Stimulated activated naive CD8-positive, alpha-beta T cell treated with anti-CD3 and anti-CD28 coated beads, Interleukin-15, Interleukin-2, amounts not matched to agents 100 ng/mL and 50 ng/mL, for 24 hours (primary cell): ENCODE data around the gene NEUROG1.
"Not testable (repeated sequence)": the region's sequence is repeated elsewhere in the genome, so short reads cannot be mapped to it uniquely, and the experiment has no call there.

Experiments
- H3K27ac Mint-ChIP-seq: one replicate; pipeline ENCODE4 v1.8.0; 2021; ENCODE audit warnings: mild to moderate bottlenecking, mixed read lengths
- H3K27me3 Mint-ChIP-seq: one replicate; pipeline ENCODE4 v1.8.0; 2021; ENCODE audit warnings: mixed read lengths
- H3K36me3 Mint-ChIP-seq: one replicate; pipeline ENCODE4 v1.8.0; 2021; ENCODE audit warnings: low read depth, mixed read lengths
- H3K4me1 Mint-ChIP-seq: one replicate; pipeline ENCODE4 v1.8.0; 2021; ENCODE audit warnings: low read depth, mixed read lengths
- H3K4me3 Mint-ChIP-seq: one replicate; pipeline ENCODE4 v1.8.0; 2021; ENCODE audit warnings: mild to moderate bottlenecking, mixed read lengths
- H3K9me3 Mint-ChIP-seq: one replicate; pipeline ENCODE4 v1.8.0; 2021; ENCODE audit warnings: mixed read lengths

The NEUROG1 gene

DNA sequence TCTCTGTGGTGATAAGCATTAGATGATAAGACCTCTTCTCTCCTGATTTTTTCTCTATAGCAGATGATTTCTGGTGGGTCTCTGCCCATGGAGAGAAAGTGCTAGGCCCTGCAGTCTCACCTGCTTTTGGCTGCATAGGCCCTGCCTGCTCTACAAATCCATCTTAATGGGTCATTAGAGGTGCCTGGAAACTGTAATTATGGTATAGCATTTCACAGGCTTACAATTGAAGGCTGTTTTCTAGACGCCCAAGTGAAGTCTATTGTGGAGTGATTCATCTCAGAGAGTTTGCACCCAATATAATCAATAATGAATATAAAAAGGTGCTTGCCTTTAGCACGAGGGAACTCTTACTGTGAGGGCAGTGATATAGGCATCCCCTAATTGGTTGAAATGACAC is 33.8 kb downstream of the NEUROG1 start:
- H3K36me3 Mint-ChIP-seq: no peaks in the 10 kb centered on the region
- H3K27me3 Mint-ChIP-seq: peaks cover 39% of the 10 kb centered on the region
- H3K9me3 Mint-ChIP-seq: no peaks in the 10 kb centered on the region
- no peaks in the 10 kb centered on the region for H3K4me1 Mint-ChIP-seq
- no peak overlapping the region for H3K4me3 Mint-ChIP-seq
- H3K27ac Mint-ChIP-seq: no peak overlapping the region

DNA sequence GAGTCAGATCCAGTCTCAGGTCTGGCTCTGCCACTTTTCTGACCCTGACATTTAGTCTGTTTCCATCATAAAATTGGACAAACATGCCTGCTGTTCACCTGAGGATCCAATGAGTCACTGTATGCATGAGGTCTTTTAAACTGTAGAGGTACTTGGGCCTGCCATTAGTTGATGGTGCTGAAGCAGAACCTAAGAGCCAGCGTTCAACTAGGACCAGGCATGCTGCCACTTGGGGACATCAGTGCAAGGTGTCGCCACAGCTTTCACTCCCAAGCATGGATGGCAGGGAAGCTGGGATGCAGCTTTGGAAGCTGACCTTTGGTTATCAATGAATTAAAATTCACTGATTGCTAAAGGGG is 37.1 kb downstream of the NEUROG1 start:
- no peak overlapping the region for H3K4me3 Mint-ChIP-seq
- no peak overlapping the region for H3K27ac Mint-ChIP-seq
- no peaks in the 10 kb centered on the region for H3K4me1 Mint-ChIP-seq
- H3K9me3 Mint-ChIP-seq: no peaks in the 10 kb centered on the region
- no peaks in the 10 kb centered on the region for H3K36me3 Mint-ChIP-seq
- H3K27me3 Mint-ChIP-seq: peaks cover 52% of the 10 kb centered on the region

DNA sequence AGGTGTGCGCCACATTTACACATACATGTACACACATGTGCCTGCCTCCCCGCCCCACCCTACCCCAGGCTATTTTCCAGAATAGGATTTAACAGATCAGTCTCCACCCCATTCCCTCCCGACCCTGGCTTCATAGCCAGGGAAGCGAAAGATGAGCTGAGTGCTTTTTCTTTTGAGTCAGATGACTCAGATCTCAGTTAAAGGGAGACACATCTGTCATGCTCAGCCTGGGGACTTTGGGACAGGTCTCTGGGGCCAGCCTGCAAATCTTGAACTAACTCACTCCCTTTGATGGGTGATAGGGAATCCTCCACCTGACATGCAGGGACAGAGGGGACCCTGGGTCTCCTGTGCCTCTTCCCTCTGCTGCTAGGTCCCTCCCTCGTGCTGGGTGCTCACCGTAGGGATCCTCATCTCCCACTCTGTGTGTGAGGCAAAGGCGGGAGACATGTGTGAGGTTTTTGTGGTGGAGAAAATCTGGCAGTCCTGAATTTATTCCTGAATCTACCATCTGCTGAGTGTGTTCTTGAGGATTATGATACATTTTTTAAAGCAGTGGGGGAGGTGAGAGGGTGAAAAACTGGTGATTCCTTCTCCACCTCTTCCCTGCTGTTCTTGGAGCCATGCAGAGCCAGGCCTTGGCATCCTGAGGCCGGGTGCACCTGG is 37.7 kb downstream of the NEUROG1 start:
- H3K9me3 Mint-ChIP-seq: no peaks in the 10 kb centered on the region
- H3K4me1 Mint-ChIP-seq: no peaks in the 10 kb centered on the region
- no peak overlapping the region for H3K4me3 Mint-ChIP-seq
- no peaks in the 10 kb centered on the region for H3K36me3 Mint-ChIP-seq
- peaks cover 54% of the 10 kb centered on the region for H3K27me3 Mint-ChIP-seq
- no peak overlapping the region for H3K27ac Mint-ChIP-seq

DNA sequence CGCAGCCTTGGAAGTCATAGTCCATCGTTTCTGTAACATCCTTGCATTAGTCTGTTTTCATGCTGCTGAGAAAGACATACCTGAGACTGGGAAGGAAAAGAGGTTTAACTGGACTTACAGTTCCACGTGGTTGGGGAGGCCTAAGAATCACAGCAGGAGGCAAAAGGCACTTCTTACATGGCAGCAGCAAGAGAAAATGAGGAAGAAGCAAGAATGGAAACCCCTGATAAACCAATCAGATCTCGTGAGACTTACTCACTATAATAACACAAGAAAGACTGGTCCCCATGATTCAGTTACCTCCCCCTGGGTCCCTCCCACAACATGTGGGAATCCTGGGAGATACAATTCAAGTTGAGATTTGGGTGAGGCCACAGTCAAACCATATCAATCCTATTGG is 40.2 kb downstream of the NEUROG1 start:
- H3K27me3 Mint-ChIP-seq: peaks cover 64% of the 10 kb centered on the region
- not testable (repeated sequence) for H3K36me3 Mint-ChIP-seq, H3K27ac Mint-ChIP-seq, H3K4me1 Mint-ChIP-seq, H3K9me3 Mint-ChIP-seq, H3K4me3 Mint-ChIP-seq

DNA sequence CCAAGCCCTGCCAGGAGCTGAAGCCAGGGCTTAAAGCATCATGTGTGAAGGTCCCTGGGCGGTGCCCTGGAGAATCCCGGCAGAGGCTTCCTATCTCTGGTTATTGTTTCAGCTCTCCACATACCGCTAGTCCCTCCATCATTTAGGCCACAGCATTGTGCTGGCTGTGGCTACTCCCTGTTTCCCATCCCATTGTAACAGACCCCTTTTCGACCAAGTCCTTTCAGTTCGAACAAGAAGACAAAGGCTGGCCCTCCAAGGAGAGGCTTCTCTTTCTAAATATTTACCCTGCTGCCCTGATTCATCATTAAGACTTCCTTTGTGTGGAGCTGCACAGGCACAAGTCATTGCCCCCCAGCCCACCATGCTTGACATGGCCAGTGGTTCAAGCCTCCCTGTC is 41.6 kb downstream of the NEUROG1 start:
- peaks cover 74% of the 10 kb centered on the region for H3K27me3 Mint-ChIP-seq
- H3K4me1 Mint-ChIP-seq: peaks cover 9% of the 10 kb centered on the region
- no peak overlapping the region for H3K4me3 Mint-ChIP-seq
- H3K9me3 Mint-ChIP-seq: no peaks in the 10 kb centered on the region
- H3K27ac Mint-ChIP-seq: no peak overlapping the region
- no peaks in the 10 kb centered on the region for H3K36me3 Mint-ChIP-seq

DNA sequence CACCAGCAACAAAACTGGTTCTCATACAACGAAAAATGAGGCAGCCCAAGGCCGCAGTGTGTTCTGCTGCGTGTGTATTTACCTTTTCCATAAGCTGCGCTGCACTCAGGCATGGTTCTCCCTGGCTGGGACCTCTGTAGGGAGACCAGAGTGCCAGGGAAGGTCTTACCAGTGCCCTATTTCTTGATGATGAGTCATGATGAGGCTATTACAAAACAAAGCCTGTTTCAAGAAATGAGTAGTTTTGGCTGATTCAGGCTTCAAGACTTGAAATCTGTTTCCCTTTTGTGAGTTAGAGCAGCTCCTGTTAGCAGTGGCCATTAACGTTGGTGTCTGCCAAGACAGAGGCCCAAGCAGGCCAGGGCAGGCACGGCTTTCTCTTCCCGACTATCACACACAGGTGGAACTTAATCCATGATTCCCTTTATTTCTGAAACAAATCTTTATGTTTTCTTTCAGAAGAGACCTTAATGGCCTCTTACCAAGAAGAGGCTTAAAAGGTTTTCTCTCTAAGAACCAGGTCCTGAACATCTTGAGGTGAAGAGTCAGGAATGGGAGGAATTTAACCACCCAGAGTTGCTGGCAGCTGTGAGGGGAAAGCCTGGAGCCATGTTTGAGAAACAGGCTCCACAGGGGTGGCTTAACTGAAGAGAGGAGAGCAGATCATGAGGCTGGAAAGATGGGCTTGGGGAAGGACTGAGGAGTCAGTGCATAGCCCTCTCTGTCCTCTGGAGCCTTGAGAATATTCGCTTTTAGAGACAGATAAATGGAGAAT is 42.2 kb downstream of the NEUROG1 start:
- no peaks in the 10 kb centered on the region for H3K9me3 Mint-ChIP-seq
- H3K27me3 Mint-ChIP-seq: peaks cover 76% of the 10 kb centered on the region
- H3K4me3 Mint-ChIP-seq: no peak overlapping the region
- H3K4me1 Mint-ChIP-seq: peaks cover 9% of the 10 kb centered on the region
- no peaks in the 10 kb centered on the region for H3K36me3 Mint-ChIP-seq
- H3K27ac Mint-ChIP-seq: no peak overlapping the region

DNA sequence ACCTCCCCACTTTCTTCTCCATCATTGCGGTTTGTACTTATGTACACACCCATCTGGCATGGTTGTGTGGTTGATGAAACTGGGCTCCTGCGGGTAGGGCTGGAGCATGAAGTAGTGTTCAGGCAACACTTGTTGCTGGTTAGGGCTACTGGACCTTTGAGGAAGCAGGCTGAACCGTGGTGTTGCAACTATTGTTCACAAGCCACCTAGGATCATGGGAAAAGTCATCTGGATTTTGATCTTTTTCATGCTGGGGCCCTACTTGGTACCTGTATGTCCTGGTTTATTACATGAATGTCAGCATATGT is 43.5 kb downstream of the NEUROG1 start:
- Mint-ChIP-seq H3K36me3 (no peaks in the 10 kb centered on the region), H3K27ac (no peak overlapping the region), H3K4me3 (no peak overlapping the region), H3K4me1 (peaks cover 9% of the 10 kb centered on the region), H3K27me3 (peaks cover 84% of the 10 kb centered on the region), H3K9me3 (no peaks in the 10 kb centered on the region)

- Mint-ChIP-seq H3K27me3 (peaks cover 84% of the 10 kb centered on the region), H3K4me3 (no peak overlapping the region), H3K9me3 (no peaks in the 10 kb centered on the region), H3K36me3 (no peaks in the 10 kb centered on the region), H3K4me1 (peaks cover 9% of the 10 kb centered on the region), H3K27ac (no peak overlapping the region)
Measured at GRCh38 chr5:135491552-135492318, 44.0 kb downstream of the NEUROG1 start.

GRCh38 chr5:135491038-135491551 is 44.7 kb downstream of the NEUROG1 start:
- Mint-ChIP-seq H3K9me3 (no peaks in the 10 kb centered on the region), H3K4me1 (peaks cover 9% of the 10 kb centered on the region), H3K4me3 (no peak overlapping the region), H3K36me3 (no peaks in the 10 kb centered on the region), H3K27ac (no peak overlapping the region), H3K27me3 (peaks cover 88% of the 10 kb centered on the region)

GRCh38 chr5:135490245-135491037 is 45.3 kb downstream of the NEUROG1 start:
- Mint-ChIP-seq H3K36me3 (no peaks in the 10 kb centered on the region), H3K27me3 (peaks cover 90% of the 10 kb centered on the region), H3K27ac (no peak overlapping the region), H3K4me1 (peaks cover 9% of the 10 kb centered on the region), H3K9me3 (no peaks in the 10 kb centered on the region), H3K4me3 (no peak overlapping the region)

GRCh38 chr5:135489466-135490244 is 46.1 kb downstream of the NEUROG1 start:
- Mint-ChIP-seq H3K27me3 (peaks cover 85% of the 10 kb centered on the region), H3K9me3 (no peaks in the 10 kb centered on the region), H3K27ac (no peak overlapping the region), H3K4me1 (peaks cover 9% of the 10 kb centered on the region), H3K4me3 (peak overlapping the region; percentile 23), H3K36me3 (no peaks in the 10 kb centered on the region)

DNA sequence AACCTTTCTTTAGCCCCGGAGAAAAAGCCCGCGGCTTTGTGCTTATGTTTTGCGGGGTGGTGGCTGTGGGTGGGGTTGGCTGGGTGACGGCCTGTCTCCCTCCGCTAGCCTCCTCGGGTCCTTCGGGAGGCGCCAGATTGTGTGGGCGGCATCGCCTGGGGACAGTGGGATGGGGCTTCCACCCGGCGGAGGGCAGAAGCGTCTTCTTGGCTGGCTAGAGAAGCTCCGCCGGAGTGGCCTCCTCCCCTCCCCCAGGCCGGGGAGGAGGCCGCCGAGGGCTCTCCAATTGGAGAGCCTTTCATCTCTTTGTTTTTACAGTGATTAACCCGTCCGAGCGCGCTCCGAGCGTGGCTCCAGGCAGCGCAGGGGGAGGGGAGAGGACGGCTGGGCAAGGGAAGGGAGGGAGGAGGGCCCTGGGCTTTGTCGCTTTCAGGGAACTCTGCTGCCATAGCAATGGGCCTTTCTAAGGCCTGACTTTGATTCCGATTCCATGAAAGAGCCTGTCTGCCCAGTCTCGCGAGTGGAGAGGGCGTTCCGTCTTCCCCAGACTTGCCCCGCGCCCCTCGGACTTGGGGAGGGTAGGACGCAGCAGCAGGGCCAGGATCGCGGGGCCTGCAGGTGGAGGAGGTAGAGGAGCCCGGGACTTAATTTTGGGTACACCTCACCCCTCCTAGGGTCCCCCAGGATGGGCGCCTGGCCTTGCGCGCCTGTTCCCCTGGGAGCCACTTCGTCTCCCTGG is 46.9 kb downstream of the NEUROG1 start:
- no peaks in the 10 kb centered on the region for H3K9me3 Mint-ChIP-seq
- H3K4me3 Mint-ChIP-seq: no peak overlapping the region
- H3K27ac Mint-ChIP-seq: no peak overlapping the region
- no peaks in the 10 kb centered on the region for H3K36me3 Mint-ChIP-seq
- peaks cover 78% of the 10 kb centered on the region for H3K27me3 Mint-ChIP-seq
- H3K4me1 Mint-ChIP-seq: peaks cover 9% of the 10 kb centered on the region

DNA sequence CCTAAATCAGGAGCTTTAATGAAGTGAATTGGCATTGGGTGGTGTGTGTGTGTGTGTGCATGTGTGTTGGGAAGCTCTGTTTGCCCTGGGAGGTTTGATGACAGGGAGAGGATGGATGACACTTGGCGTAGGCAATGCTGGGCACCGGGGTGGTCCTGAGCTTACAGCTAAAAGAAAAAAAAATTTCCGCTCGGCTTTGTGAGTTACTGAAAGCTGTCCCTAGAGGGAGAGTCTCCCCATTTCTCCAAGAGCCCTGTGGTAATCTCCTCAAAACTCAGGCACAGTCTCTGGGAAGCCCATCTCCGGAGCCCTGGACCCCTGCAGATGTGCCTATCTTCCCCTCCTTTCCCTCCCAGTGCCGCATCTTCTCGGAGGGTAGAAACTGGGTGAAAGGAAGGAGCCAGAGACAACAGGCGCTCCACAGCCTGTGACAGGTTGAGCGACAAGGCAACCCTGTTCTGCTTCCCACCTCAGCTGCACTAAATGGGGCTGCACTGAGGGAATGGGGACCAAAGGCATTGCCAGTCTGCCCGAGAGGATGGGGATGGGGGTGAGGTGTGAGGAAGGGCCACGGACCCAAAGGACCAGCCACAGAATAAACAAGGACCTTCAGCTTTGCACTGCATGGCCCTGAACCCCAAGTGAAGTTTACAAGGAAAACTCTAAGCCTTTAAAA is 47.8 kb downstream of the NEUROG1 start:
- Mint-ChIP-seq H3K4me3 (no peak overlapping the region), H3K27me3 (peaks cover 72% of the 10 kb centered on the region), H3K36me3 (no peaks in the 10 kb centered on the region), H3K9me3 (no peaks in the 10 kb centered on the region), H3K27ac (no peak overlapping the region), H3K4me1 (peaks cover 9% of the 10 kb centered on the region)
